Islet of Langerhans (tissue), 1 donor: ENCODE data around the gene CAVIN2.

ENCODE experiments used
- FAIRE-seq: peaks from one replicate; lab custom pipeline; 2011; peaks lifted over from hg19 to GRCh38; lab: Jason Lieb, UNC

Gene CAVIN2

GRCh38 chr2:191846515-191847476 lies at the start of gene CAVIN2:
TSS of gene CAVIN2 (minus strand) at chr2:191847088. CDS start at chr2:191846925, 163 bp downstream.
- no peak for FAIRE-seq

GRCh38 chr2:191895743-191896142 lies 48.9 kb upstream of the CAVIN2 start:
- no peak for FAIRE-seq

GRCh38 chr2:191895195-191895594 lies 48.3 kb upstream of the CAVIN2 start:
- no peak for FAIRE-seq

GRCh38 chr2:191894681-191895147 lies 47.8 kb upstream of the CAVIN2 start:
- no peak for FAIRE-seq

- no peak for FAIRE-seq
These were observed 45.5 kb upstream of the CAVIN2 start for GRCh38 chr2:191892391-191892790.

GRCh38 chr2:191891656-191892055 lies 44.8 kb upstream of the CAVIN2 start:
- FAIRE-seq = no peak

GRCh38 chr2:191889931-191890330 lies 43.0 kb upstream of the CAVIN2 start:
- FAIRE-seq = no peak

- no peak for FAIRE-seq
These were observed 41.7 kb upstream of the CAVIN2 start for GRCh38 chr2:191888400-191889166.

GRCh38 chr2:191885650-191886049 lies 38.8 kb upstream of the CAVIN2 start:
- FAIRE-seq = no peak

- no peak for FAIRE-seq
These were observed 38.2 kb upstream of the CAVIN2 start for GRCh38 chr2:191885098-191885497.

GRCh38 chr2:191881982-191882816 lies 35.3 kb upstream of the CAVIN2 start:
- FAIRE-seq = no peak

- no peak for FAIRE-seq
These were observed 31.8 kb upstream of the CAVIN2 start for GRCh38 chr2:191878548-191879279.

- no peak for FAIRE-seq
These were observed 31.0 kb upstream of the CAVIN2 start for GRCh38 chr2:191877875-191878274.

- no peak for FAIRE-seq
These were observed 29.0 kb upstream of the CAVIN2 start for GRCh38 chr2:191875859-191876258.

- no peak for FAIRE-seq
These were observed 23.9 kb upstream of the CAVIN2 start for GRCh38 chr2:191870744-191871143.

- FAIRE-seq = no peak
These were observed 22.9 kb upstream of the CAVIN2 start for GRCh38 chr2:191869781-191870180.

GRCh38 chr2:191869178-191869577 lies 22.3 kb upstream of the CAVIN2 start:
- no peak for FAIRE-seq

GRCh38 chr2:191867507-191867847 lies 20.6 kb upstream of the CAVIN2 start:
- no peak for FAIRE-seq

- no peak for FAIRE-seq
These were observed 20.0 kb upstream of the CAVIN2 start for GRCh38 chr2:191866675-191867506.

- FAIRE-seq = no peak
These were observed 19.3 kb upstream of the CAVIN2 start for GRCh38 chr2:191866195-191866594.
